HepG2 (cell line): Measurements from ENCODE around the gene TUT1. TPM values are rescaled to one million over a fixed set of nuclear protein-coding genes. Genes with fewer than 3 reads are reported as not detected.

ENCODE experiments used
- ELF3 ChIP-seq: IDR thresholded peaks from 2 replicates; pipeline ENCODE4 v1.6.1; 2016; ENCODE audit warnings: missing genetic modification reagents, missing compliant biosample characterization
- HBP1 ChIP-seq: IDR thresholded peaks from 2 replicates; pipeline ENCODE4 v1.6.1; 2016; ENCODE audit warnings: low read depth, control low read depth
- MBNL3 ChIP-seq: fragments of 250-450 bp; sonication (Bioruptor Pico); conservative IDR thresholded peaks from 2 replicates; pipeline ENCODE4 v1.8.0; 2022; ENCODE audit warnings: mild to moderate bottlenecking, inconsistent platforms
- RNF2 ChIP-seq: fragments of 450-650 bp; conservative IDR thresholded peaks from 2 replicates; pipeline ENCODE4 v1.6.1; 2016; ENCODE audit warnings: low read depth
- SIX4 ChIP-seq: sonication (generic); formaldehyde crosslinking; IDR thresholded peaks from 2 replicates; pipeline ENCODE4 v1.4.0; 2020; ENCODE audit warnings: missing genetic modification reagents
- ZFP41 ChIP-seq: sonication (generic); formaldehyde crosslinking; IDR thresholded peaks from 2 replicates; pipeline ENCODE4 v1.4.0; 2020; ENCODE audit warnings: mild to moderate bottlenecking, missing genetic modification reagents, borderline replicate concordance
- ZNF468 ChIP-seq: sonication (generic); formaldehyde crosslinking; IDR thresholded peaks from 2 replicates; pipeline ENCODE4 v1.8.0; 2022; ENCODE audit warnings: mild to moderate bottlenecking, moderate library complexity, missing genetic modification reagents
- ZNF558 ChIP-seq: sonication (generic); formaldehyde crosslinking; IDR thresholded peaks from 2 replicates; pipeline ENCODE4 v1.9.0; 2022; ENCODE audit warnings: mild to moderate bottlenecking, missing genetic modification reagents, borderline replicate concordance
- ZNF609 ChIP-seq: sonication (generic); formaldehyde crosslinking; IDR thresholded peaks from 2 replicates; pipeline ENCODE4 v1.4.0; 2020; ENCODE audit warnings: mild to moderate bottlenecking, missing genetic modification reagents, borderline replicate concordance
- polyA plus RNA-seq, 8 experiments: library from polyadenylated mRNA; depleted of rRNA in 3 of 8; stranded (reverse) in 7 of 8; unstranded in 1 of 8; fragments of >200 nt; fragmentation: Illumina TruSeq in 4 of 8; extraction: Trizol in 4 of 8; gene quantifications; 2 replicates each; pipeline versions ENCODE4 v1.2.1 to v1.2.3, GENCODE V29; 2011 to 2016; ENCODE audit warnings: low read depth in 4 of 8, missing spikeins in 1 of 8, mixed read lengths in 1 of 8; ENCODE audit not compliant: insufficient read depth in 1 of 8
- total RNA-seq, 5 experiments: library from RNA; depleted of rRNA; stranded (reverse); fragments of >200 nt; fragmentation: Illumina TruSeq; extraction: Trizol; gene quantifications; 2 replicates each; pipeline ENCODE4 v1.2.3, GENCODE V29; 2016; ENCODE audit warnings: low read depth in 1 of 5
- TF ChIP-seq, protein P1 (sequence below): IDR thresholded peaks from 2 replicates; pipeline ENCODE4 v1.6.1; 2016; ENCODE audit warnings: mild to moderate bottlenecking
- TF ChIP-seq, protein P2 (sequence below), 2 experiments: fragments of 450-650 bp in 1 of 2; sonication (generic) in 1 of 2; formaldehyde crosslinking in 1 of 2; IDR thresholded peaks; 2 replicates each; pipeline versions ENCODE4 v1.6.1 to v1.8.0; 2016 to 2022; ENCODE audit warnings: antibody characterized with exemption in 1 of 2, mild to moderate bottlenecking in 1 of 2, missing genetic modification reagents in 1 of 2

The TUT1 gene
- total and polyA plus RNA-seq, 2 of the 13 experiments (the other 11 are each of a cell fraction or from before 2014, with no cell fraction given), result 9.7 to 14.3 TPM

GRCh38 chr11:62591448-62592145, at the start of gene TUT1 (continued):
- TF ChIP-seq, protein P1, sequence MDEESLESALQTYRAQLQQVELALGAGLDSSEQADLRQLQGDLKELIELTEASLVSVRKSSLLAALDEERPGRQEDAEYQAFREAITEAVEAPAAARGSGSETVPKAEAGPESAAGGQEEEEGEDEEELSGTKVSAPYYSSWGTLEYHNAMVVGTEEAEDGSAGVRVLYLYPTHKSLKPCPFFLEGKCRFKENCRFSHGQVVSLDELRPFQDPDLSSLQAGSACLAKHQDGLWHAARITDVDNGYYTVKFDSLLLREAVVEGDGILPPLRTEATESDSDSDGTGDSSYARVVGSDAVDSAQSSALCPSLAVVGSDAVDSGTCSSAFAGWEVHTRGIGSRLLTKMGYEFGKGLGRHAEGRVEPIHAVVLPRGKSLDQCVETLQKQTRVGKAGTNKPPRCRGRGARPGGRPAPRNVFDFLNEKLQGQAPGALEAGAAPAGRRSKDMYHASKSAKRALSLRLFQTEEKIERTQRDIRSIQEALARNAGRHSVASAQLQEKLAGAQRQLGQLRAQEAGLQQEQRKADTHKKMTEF (CRISPR knock-in tag), result peak; percentile 96
- TF ChIP-seq, protein P2, sequence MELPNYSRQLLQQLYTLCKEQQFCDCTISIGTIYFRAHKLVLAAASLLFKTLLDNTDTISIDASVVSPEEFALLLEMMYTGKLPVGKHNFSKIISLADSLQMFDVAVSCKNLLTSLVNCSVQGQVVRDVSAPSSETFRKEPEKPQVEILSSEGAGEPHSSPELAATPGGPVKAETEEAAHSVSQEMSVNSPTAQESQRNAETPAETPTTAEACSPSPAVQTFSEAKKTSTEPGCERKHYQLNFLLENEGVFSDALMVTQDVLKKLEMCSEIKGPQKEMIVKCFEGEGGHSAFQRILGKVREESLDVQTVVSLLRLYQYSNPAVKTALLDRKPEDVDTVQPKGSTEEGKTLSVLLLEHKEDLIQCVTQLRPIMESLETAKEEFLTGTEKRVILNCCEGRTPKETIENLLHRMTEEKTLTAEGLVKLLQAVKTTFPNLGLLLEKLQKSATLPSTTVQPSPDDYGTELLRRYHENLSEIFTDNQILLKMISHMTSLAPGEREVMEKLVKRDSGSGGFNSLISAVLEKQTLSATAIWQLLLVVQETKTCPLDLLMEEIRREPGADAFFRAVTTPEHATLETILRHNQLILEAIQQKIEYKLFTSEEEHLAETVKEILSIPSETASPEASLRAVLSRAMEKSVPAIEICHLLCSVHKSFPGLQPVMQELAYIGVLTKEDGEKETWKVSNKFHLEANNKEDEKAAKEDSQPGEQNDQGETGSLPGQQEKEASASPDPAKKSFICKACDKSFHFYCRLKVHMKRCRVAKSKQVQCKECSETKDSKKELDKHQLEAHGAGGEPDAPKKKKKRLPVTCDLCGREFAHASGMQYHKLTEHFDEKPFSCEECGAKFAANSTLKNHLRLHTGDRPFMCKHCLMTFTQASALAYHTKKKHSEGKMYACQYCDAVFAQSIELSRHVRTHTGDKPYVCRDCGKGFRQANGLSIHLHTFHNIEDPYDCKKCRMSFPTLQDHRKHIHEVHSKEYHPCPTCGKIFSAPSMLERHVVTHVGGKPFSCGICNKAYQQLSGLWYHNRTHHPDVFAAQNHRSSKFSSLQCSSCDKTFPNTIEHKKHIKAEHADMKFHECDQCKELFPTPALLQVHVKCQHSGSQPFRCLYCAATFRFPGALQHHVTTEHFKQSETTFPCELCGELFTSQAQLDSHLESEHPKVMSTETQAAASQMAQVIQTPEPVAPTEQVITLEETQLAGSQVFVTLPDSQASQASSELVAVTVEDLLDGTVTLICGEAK (IDR thresholded peaks at IDR 0.05), result peak; percentile 97
- TF ChIP-seq, protein P2 (CRISPR knock-in tag; IDR thresholded peaks at IDR 0.05), result peak; percentile 58; the same call in 1 of the 2 replicates
- TF ChIP-seq ZNF468, result no peak
- TF ChIP-seq RNF2, result peak; percentile 42; the same call in 1 of the 2 replicates
- TF ChIP-seq MBNL3 (CRISPR knock-in tag), result no peak
- TF ChIP-seq ZFP41 (CRISPR knock-in tag), result no peak
- peak; percentile 87; the same call in 1 of the 2 replicates for TF ChIP-seq HBP1 (CRISPR knock-in tag)
- peak; percentile 93 for TF ChIP-seq ELF3 (CRISPR knock-in tag)
- TF ChIP-seq SIX4 (CRISPR knock-in tag), result peak; percentile 45; the same call in 1 of the 2 replicates
- 0 out of 2 replicates have a peak, but pooled peaks have one; percentile 29 for TF ChIP-seq ZNF609 (CRISPR knock-in tag)
- no peak for TF ChIP-seq ZNF558 (CRISPR knock-in tag)
